ENCODE measurements around the gene CSTPP1. TPM values are rescaled to one million over a fixed set of nuclear protein-coding genes. Genes with fewer than 3 reads are reported as not detected.

The CSTPP1 gene
- total RNA-seq, 1 donor from 2014 or later = 32.7 TPM

DNA sequence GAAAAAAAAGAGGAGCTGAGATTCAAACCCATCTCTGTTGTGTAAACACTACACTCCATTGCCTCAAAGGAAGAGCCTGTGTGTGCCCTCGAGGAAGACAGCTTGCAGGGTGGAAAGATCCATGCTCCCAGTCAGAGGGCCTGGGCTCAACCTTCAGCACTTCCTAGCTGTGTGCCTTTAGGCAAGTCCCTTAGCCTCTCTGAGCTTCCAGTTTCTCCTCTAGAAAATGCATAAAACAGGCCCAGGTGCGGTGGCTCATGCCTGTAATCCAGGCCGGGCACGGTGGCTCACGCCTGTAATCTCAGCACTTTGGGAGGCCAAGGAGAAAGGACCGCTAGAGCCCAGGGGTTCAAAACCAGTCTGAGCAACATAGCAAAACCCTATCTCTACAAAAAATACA lies 244.7 kb downstream of the CSTPP1 start:
- Mint-ChIP-seq H3K36me3 (no peaks in the 10 kb centered on the region), H3K27ac (no peak overlapping the region), H3K4me1 (peaks cover 9% of the 10 kb centered on the region), H3K4me3 (no peak overlapping the region), H3K9me3 (no peaks in the 10 kb centered on the region), H3K27me3 (ENCODE audit: insufficient read depth, low read depth) (peaks cover 12% of the 10 kb centered on the region)
- no peaks in the 10 kb centered on the region for H4K20me1 ChIP-seq (ENCODE audit: low read depth)
- TF ChIP-seq EZH2phosphoT487 (IDR thresholded peaks at IDR 0.05) (no peak), EZH2 (IDR thresholded peaks at IDR 0.05) (no peak)
- TF ChIP-seq, protein P1, sequence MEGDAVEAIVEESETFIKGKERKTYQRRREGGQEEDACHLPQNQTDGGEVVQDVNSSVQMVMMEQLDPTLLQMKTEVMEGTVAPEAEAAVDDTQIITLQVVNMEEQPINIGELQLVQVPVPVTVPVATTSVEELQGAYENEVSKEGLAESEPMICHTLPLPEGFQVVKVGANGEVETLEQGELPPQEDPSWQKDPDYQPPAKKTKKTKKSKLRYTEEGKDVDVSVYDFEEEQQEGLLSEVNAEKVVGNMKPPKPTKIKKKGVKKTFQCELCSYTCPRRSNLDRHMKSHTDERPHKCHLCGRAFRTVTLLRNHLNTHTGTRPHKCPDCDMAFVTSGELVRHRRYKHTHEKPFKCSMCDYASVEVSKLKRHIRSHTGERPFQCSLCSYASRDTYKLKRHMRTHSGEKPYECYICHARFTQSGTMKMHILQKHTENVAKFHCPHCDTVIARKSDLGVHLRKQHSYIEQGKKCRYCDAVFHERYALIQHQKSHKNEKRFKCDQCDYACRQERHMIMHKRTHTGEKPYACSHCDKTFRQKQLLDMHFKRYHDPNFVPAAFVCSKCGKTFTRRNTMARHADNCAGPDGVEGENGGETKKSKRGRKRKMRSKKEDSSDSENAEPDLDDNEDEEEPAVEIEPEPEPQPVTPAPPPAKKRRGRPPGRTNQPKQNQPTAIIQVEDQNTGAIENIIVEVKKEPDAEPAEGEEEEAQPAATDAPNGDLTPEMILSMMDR (IDR thresholded peaks at IDR 0.05) = no peak
- H3K27ac ChIP-seq = no peak overlapping the region
- H3F3A ChIP-seq (ENCODE audit: low read depth) = peaks cover 31% of the 10 kb centered on the region
- no peaks in the 10 kb centered on the region for H3K9me3 ChIP-seq (ENCODE audit: low read depth)
- DNase-seq (ENCODE audit: low spot score) = no peak
- H3K27me3 ChIP-seq = peaks cover 13% of the 10 kb centered on the region
- H3K4me1 ChIP-seq = peaks cover 16% of the 10 kb centered on the region
- H3K4me3 ChIP-seq = no peak overlapping the region
- H3K79me2 ChIP-seq (ENCODE audit: low read depth) = peaks cover 4% of the 10 kb centered on the region
- H2AFZ ChIP-seq (replicated peaks) = no peak overlapping the region
- no peak overlapping the region for H3K4me2 ChIP-seq
- H3K9ac ChIP-seq = no peak overlapping the region
- no peaks in the 10 kb centered on the region for H3K36me3 ChIP-seq

DNA sequence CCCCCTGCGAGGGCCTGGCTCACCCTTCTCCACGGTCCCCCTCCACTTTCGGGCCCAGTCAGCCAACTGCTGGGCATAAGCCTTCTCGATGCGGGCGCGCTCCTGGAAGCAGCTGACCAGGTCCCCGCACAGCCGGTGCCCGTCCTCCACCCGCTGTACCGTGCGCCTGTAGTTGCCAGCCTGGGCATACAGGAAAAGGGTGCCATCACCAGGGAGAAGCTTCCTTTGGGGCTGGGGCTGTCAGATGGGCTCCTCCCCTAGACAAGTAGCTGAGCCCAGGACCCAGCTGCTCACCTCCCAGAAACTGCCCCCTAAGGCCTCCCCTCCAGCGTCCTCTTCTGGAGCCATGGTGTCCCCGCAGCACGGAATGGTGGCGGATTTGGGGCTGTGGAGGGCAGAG lies 245.8 kb downstream of the CSTPP1 start:
- Histone ChIP-seq H3K9ac (no peak overlapping the region), H3K36me3 (no peaks in the 10 kb centered on the region), H3K4me1 (peaks cover 20% of the 10 kb centered on the region), H3K9me3 (ENCODE audit: low read depth) (no peaks in the 10 kb centered on the region), H2AFZ (replicated peaks) (no peak overlapping the region), H3K27me3 (peaks cover 24% of the 10 kb centered on the region), H3K4me2 (no peak overlapping the region), H3F3A (ENCODE audit: low read depth) (peaks cover 37% of the 10 kb centered on the region), H3K79me2 (ENCODE audit: low read depth) (no peaks in the 10 kb centered on the region), H3K27ac (no peak overlapping the region), H3K4me3 (no peak overlapping the region), H4K20me1 (ENCODE audit: low read depth) (no peaks in the 10 kb centered on the region)
- no peak for DNase-seq (ENCODE audit: low spot score)
- H3K27ac Mint-ChIP-seq = no peak overlapping the region
- peaks cover 20% of the 10 kb centered on the region for H3K27me3 Mint-ChIP-seq (ENCODE audit: insufficient read depth, low read depth)
- peaks cover 11% of the 10 kb centered on the region for H3K4me1 Mint-ChIP-seq
- no peak overlapping the region for H3K4me3 Mint-ChIP-seq
- H3K36me3 Mint-ChIP-seq = no peaks in the 10 kb centered on the region
- H3K9me3 Mint-ChIP-seq = no peaks in the 10 kb centered on the region
- TF ChIP-seq, protein P1 (IDR thresholded peaks at IDR 0.05) = no peak
- no peak for TF ChIP-seq EZH2phosphoT487 (IDR thresholded peaks at IDR 0.05)
- no peak for TF ChIP-seq EZH2 (IDR thresholded peaks at IDR 0.05)

DNA sequence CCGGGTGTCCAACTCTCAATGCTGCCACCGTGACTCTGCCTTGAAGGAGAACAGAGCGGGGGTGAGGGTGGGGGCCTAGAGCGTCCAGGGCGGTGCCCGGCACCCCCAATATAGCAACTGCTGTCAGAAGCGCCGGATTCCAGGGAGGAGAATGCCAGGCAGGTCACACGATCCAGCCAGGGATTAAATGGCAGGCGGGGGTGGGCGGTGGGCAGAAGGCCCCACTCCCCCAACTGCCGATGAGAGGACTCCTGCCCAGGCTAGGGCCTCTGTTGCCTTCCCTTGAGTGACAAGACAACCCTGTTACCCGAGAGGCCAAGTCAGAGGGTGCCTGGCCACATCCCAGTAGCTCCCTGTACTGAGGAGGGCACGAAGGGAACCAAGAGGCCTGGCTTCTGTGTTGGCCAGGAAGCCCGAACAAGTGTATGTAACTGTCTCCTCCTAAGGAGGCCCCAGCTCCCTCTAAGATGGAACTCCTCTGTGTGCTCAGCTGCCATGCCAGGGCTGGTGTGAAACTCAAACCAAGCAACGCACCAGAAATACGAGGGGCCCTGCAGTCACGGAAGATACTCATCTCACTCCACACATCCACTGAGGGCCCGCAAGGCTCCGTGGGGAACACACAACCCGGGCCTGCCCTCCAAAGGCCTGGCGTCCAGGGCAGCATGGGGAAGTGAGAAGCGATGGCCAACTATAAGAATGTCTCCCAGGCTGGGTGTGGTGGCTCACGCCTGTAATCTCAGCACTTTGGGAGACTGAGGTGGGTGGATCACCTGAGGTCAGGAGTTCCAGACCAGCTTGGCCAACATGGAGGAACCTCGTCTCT lies 246.7 kb downstream of the CSTPP1 start:
- Histone ChIP-seq H2AFZ (replicated peaks) (no peak overlapping the region), H3K79me2 (ENCODE audit: low read depth) (no peaks in the 10 kb centered on the region), H3K27me3 (peaks cover 33% of the 10 kb centered on the region), H3K9ac (no peak overlapping the region), H3K9me3 (ENCODE audit: low read depth) (no peaks in the 10 kb centered on the region), H3K4me2 (no peak overlapping the region), H3K36me3 (no peaks in the 10 kb centered on the region), H4K20me1 (ENCODE audit: low read depth) (no peaks in the 10 kb centered on the region), H3K4me1 (peaks cover 20% of the 10 kb centered on the region), H3F3A (ENCODE audit: low read depth) (peaks cover 38% of the 10 kb centered on the region), H3K27ac (no peak overlapping the region), H3K4me3 (no peak overlapping the region)
- Mint-ChIP-seq H3K27ac (no peak overlapping the region), H3K4me1 (peaks cover 10% of the 10 kb centered on the region), H3K27me3 (ENCODE audit: insufficient read depth, low read depth) (peaks cover 28% of the 10 kb centered on the region), H3K9me3 (no peaks in the 10 kb centered on the region), H3K36me3 (no peaks in the 10 kb centered on the region), H3K4me3 (no peak overlapping the region)
- no peak for DNase-seq (ENCODE audit: low spot score)
- TF ChIP-seq, protein P1 (IDR thresholded peaks at IDR 0.05) = no peak
- TF ChIP-seq EZH2phosphoT487 (IDR thresholded peaks at IDR 0.05) = no peak
- no peak for TF ChIP-seq EZH2 (IDR thresholded peaks at IDR 0.05)
